Mesendoderm (in vitro differentiated cells): Measurements from ENCODE around the gene JAG2.
A peak's percentile ranks its signal among the peaks of the same experiment; 100 is the strongest.

Experiments used
- DNase-seq: peaks from one replicate; pipeline ENCODE4 v3.0.0; 2013
- H2AK5ac ChIP-seq: 2 replicates; pipeline ENCODE4 v1.6.1; 2013; ENCODE audit warnings: low read length, inconsistent platforms
- H2BK120ac ChIP-seq: 2 replicates; pipeline ENCODE4 v1.6.1; 2013; ENCODE audit warnings: low read depth, mild to moderate bottlenecking, low read length, moderate library complexity, mixed read lengths
- H2BK15ac ChIP-seq: replicated peaks from 2 replicates; pipeline ENCODE4 v1.6.1; 2013; ENCODE audit warnings: low read depth, mild to moderate bottlenecking, moderate library complexity
- H2BK5ac ChIP-seq: 2 replicates; pipeline ENCODE4 v1.6.1; 2013; ENCODE audit warnings: low read length, inconsistent platforms
- H3K18ac ChIP-seq: 2 replicates; pipeline ENCODE4 v1.6.1; 2013; ENCODE audit warnings: mild to moderate bottlenecking, low read length, mixed read lengths
- H3K23ac ChIP-seq: one replicate; pipeline ENCODE4 v1.6.1; 2013; ENCODE audit warnings: low read length
- H3K27ac ChIP-seq: 2 replicates; pipeline ENCODE4 v1.5.1; 2013; ENCODE audit warnings: low read depth, mild to moderate bottlenecking, inconsistent platforms, low read length, moderate library complexity
- H3K27me3 ChIP-seq: 2 replicates; pipeline ENCODE4 v1.6.1; 2013; ENCODE audit warnings: low read length, control low read depth, mild to moderate bottlenecking, inconsistent platforms; ENCODE audit not compliant: insufficient read depth, poor library complexity
- H3K36me3 ChIP-seq: 2 replicates; pipeline ENCODE4 v1.6.1; 2013; ENCODE audit warnings: low read length, inconsistent platforms; ENCODE audit not compliant: control insufficient read depth, insufficient read depth
- H3K4ac ChIP-seq: one replicate; pipeline ENCODE4 v1.6.1; 2013; ENCODE audit warnings: low read depth, mild to moderate bottlenecking, low read length, moderate library complexity
- H3K4me1 ChIP-seq: 2 replicates; pipeline ENCODE4 v1.6.1; 2013; ENCODE audit warnings: low read depth, low read length, inconsistent platforms; ENCODE audit not compliant: control insufficient read depth
- H3K4me2 ChIP-seq: 2 replicates; pipeline ENCODE4 v1.6.1; 2013; ENCODE audit warnings: low read length
- H3K4me3 ChIP-seq: 2 replicates; pipeline ENCODE4 v1.5.1; 2013; ENCODE audit warnings: mild to moderate bottlenecking, low read length
- H3K56ac ChIP-seq: one replicate; pipeline ENCODE4 v1.6.1; 2013; ENCODE audit warnings: low read length
- H3K79me1 ChIP-seq: 2 replicates; pipeline ENCODE4 v1.6.1; 2013; ENCODE audit warnings: low read length, inconsistent platforms
- H3K79me2 ChIP-seq: 2 replicates; pipeline ENCODE4 v1.6.1; 2013; ENCODE audit warnings: mild to moderate bottlenecking, low read length; ENCODE audit not compliant: control insufficient read depth, insufficient read depth
- H3K9ac ChIP-seq: 2 replicates; pipeline ENCODE4 v1.6.1; 2013; ENCODE audit warnings: low read length, inconsistent platforms
- H4K5ac ChIP-seq: one replicate; pipeline ENCODE4 v1.6.1; 2013; ENCODE audit warnings: low read length
- H4K8ac ChIP-seq: one replicate; pipeline ENCODE4 v1.6.1; 2013; ENCODE audit warnings: low read depth, mild to moderate bottlenecking, control low read depth, low read length, moderate library complexity
- WGBS: extraction: QIAGEN DNeasy Blood & Tissue Kit; methylation state at CpG from one replicate; pipeline ENCODE4 v1.1.7; 2013; ENCODE audit warnings: low lambda C conversion rate, missing lambda C conversion rate; ENCODE audit not compliant: insufficient coverage; ENCODE audit errors: extremely low coverage; 5-methylcytosine and 5-hydroxymethylcytosine counted together

The JAG2 gene

DNA sequence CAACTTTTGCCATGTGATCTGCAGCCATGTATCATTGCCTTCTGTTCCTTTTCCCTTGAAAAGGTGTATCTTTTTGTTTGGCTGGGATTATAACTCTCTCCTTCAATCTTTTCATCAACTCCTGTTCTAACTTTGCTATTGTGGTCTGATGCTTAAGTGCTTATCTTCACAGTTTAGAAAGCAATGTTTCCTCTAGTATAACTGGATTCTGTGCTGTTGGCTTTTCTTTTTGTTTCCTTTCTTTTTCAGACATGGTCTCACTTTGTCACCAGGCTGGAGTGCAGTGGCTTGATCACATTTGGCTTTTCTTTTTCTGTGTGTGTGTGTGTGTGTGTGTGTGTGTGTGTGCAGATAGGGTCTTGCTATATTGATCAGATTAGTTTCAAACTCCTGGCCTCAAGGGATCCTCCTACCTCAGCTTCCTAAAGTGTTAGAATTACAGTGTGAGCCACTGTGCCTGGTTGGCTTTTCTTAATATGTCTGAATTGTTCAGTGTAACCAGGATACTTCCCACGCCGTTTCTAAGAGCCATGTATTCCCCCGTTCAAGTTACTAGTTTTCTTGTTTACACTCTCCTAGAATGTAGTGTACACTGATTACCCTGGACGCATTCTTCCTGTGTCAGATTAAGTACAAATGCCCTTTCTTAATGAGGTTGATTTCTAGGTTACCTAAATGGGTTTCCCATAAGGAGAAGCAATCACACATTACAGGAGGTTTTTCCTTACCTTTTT is 35.5 kb downstream of the JAG2 start:
- no peak overlapping the region for H3K4me2 ChIP-seq
- no peak overlapping the region for H4K8ac ChIP-seq
- H2BK5ac ChIP-seq, result no peak overlapping the region
- no peaks in the 10 kb centered on the region for H3K36me3 ChIP-seq
- no peak overlapping the region for H3K9ac ChIP-seq
- H2BK15ac ChIP-seq, result no peak overlapping the region
- WGBS, result no CpG with 5 or more reads among the region's 4 CpGs
- no peak for DNase-seq
- no peaks in the 10 kb centered on the region for H3K4me1 ChIP-seq
- H2AK5ac ChIP-seq, result no peak overlapping the region
- no peak overlapping the region for H4K5ac ChIP-seq
- H3K4ac ChIP-seq, result no peak overlapping the region
- H3K18ac ChIP-seq, result no peak overlapping the region
- H3K27me3 ChIP-seq, result no peaks in the 10 kb centered on the region
- H3K27ac ChIP-seq, result no peak overlapping the region
- H3K56ac ChIP-seq, result no peak overlapping the region
- H3K79me2 ChIP-seq, result no peaks in the 10 kb centered on the region
- H3K23ac ChIP-seq, result no peak overlapping the region
- H3K79me1 ChIP-seq, result no peaks in the 10 kb centered on the region
- no peak overlapping the region for H2BK120ac ChIP-seq
- H3K4me3 ChIP-seq, result no peak overlapping the region

DNA sequence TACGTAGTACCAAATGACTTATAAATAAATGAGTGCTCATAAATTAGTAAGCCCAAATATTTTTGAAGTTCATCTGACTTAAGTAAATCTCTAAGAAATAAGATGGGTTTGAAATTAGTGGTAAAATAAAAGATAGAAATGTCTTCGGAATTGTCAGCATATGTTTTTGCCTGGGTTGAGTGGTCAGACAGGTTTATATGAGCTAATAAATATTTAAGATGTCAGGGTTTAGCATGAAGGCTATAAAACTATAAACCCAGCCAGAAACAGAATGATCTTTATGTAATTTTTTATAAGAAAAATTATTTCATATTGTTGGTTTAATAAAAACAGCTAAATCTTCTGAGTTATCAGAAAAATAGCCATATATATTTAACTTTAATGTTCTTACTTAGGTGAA is 37.3 kb downstream of the JAG2 start:
- Histone ChIP-seq H3K9ac (no peak overlapping the region), H3K56ac (no peak overlapping the region), H2BK120ac (no peak overlapping the region), H2BK15ac (no peak overlapping the region), H3K27me3 (no peaks in the 10 kb centered on the region), H3K79me2 (no peaks in the 10 kb centered on the region), H3K4me3 (no peak overlapping the region), H3K23ac (no peak overlapping the region), H3K79me1 (no peaks in the 10 kb centered on the region), H2BK5ac (no peak overlapping the region), H4K8ac (no peak overlapping the region), H3K18ac (no peak overlapping the region), H3K4me1 (no peaks in the 10 kb centered on the region), H2AK5ac (no peak overlapping the region), H3K4ac (no peak overlapping the region), H3K4me2 (no peak overlapping the region), H4K5ac (no peak overlapping the region), H3K36me3 (no peaks in the 10 kb centered on the region), H3K27ac (no peak overlapping the region)
- 100% methylated on average over 1 of the region's 2 CpGs for WGBS
- DNase-seq, result no peak

DNA sequence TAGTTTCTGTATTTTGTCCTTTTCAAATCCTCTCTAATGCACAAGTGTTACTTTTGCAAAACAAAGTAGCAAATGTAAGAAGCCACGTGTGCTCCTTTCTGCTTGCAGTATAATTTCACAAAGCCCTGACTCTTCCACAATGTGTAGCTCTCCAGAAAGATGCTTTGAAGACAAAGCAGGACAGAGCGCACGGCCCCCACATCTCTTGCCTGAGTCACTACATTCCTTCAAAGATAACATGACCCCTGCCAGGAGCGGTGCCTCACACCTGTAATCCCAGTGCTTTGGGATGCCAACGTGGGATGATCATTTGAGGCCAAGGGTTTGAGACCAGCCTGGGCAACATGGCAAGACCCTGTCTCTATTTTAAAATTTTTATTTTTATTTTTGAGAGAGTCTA is 40.5 kb downstream of the JAG2 start:
- WGBS, result no CpG with 5 or more reads among the region's 5 CpGs

DNA sequence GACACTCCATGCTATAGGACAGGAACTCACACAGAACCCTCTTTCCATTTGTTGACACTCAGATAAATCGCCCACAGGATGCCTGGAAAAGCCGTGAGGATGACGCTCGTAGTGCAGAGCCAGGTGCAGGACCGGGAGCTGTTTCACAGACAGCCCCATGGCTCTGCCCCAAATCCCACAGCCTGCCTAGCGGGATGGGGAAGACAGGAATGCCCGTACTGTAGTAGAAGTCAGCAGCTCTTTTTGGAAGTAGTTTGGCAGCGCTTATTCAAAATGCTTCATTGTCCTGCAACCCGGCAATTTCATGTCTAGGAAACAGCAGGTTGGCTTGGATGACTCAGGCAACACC is 41.6 kb downstream of the JAG2 start:
- H3K56ac ChIP-seq, result no peak overlapping the region
- H3K36me3 ChIP-seq, result no peaks in the 10 kb centered on the region
- H4K5ac ChIP-seq, result no peak overlapping the region
- H3K9ac ChIP-seq, result no peak overlapping the region
- no peaks in the 10 kb centered on the region for H3K27me3 ChIP-seq
- no peak overlapping the region for H3K23ac ChIP-seq
- no peaks in the 10 kb centered on the region for H3K4me1 ChIP-seq
- no peaks in the 10 kb centered on the region for H3K79me2 ChIP-seq
- no peak for DNase-seq
- no peak overlapping the region for H2BK120ac ChIP-seq
- no peak overlapping the region for H2BK15ac ChIP-seq
- no peak overlapping the region for H4K8ac ChIP-seq
- no peak overlapping the region for H2BK5ac ChIP-seq
- H3K18ac ChIP-seq, result no peak overlapping the region
- no peak overlapping the region for H3K4ac ChIP-seq
- no peak overlapping the region for H2AK5ac ChIP-seq
- no peaks in the 10 kb centered on the region for H3K79me1 ChIP-seq
- H3K27ac ChIP-seq, result no peak overlapping the region
- H3K4me3 ChIP-seq, result no peak overlapping the region
- no peak overlapping the region for H3K4me2 ChIP-seq
- no CpG with 5 or more reads among the region's 9 CpGs for WGBS

More for the DNA sequence above, 40.5 kb downstream of the JAG2 start:
- no peaks in the 10 kb centered on the region for H3K79me2 ChIP-seq
- H2BK5ac ChIP-seq, result no peak overlapping the region
- H3K9ac ChIP-seq, result no peak overlapping the region
- peak; percentile 14 for DNase-seq
- no peak overlapping the region for H3K4me3 ChIP-seq
- no peak overlapping the region for H2BK120ac ChIP-seq
- H2AK5ac ChIP-seq, result no peak overlapping the region
- no peak overlapping the region for H4K8ac ChIP-seq
- H3K56ac ChIP-seq, result no peak overlapping the region
- no peak overlapping the region for H4K5ac ChIP-seq
- no peaks in the 10 kb centered on the region for H3K79me1 ChIP-seq
- H3K18ac ChIP-seq, result no peak overlapping the region
- no peak overlapping the region for H3K4ac ChIP-seq
- H3K23ac ChIP-seq, result no peak overlapping the region
- H3K27ac ChIP-seq, result no peak overlapping the region
- no peaks in the 10 kb centered on the region for H3K4me1 ChIP-seq
- H3K27me3 ChIP-seq, result no peaks in the 10 kb centered on the region
- H2BK15ac ChIP-seq, result no peak overlapping the region
- H3K36me3 ChIP-seq, result no peaks in the 10 kb centered on the region
- no peak overlapping the region for H3K4me2 ChIP-seq

DNA sequence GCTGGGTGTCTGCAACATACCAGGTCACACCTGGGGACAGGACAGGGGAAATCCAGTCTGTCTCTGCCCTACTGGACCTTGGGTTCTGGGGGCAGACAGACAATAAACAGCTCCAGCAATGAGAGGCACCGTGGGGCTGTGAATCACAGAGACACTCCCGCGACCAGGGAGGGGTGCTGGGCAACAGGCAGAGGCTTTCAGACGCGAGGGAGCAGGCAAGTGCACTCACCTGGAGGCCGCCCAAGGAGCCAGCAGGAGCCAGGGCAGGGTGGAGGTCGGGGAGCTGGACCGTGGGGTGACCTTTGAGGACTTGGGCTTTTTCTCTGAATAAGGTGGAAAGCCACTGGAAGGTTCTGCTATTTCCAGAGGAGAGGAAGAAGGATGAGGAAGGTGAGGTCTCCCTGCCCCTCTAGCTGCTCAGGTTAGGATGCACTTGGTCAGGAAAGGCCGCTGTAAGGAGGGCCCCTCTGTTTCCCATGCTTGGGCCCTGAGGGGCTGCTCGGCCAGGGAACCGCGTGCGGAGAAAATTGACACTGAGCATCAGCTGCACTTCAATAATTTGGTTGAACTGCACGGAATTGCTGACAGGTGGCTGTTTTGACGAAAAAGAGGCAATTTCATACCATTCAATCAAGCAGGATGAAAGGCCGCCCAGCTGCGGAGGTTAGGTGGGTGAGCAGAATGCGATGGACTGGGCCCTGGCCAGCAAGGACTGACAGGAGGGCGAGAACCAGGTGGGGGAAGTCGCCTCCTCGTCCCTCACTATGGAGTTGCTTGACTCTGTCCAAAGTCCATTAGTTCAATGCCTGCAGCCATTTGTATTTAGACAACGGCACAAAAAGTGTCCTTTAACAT is 42.2 kb downstream of the JAG2 start:
- Histone ChIP-seq H3K36me3 (no peaks in the 10 kb centered on the region), H3K4me1 (no peaks in the 10 kb centered on the region), H4K5ac (no peak overlapping the region), H3K4me2 (no peak overlapping the region), H3K27me3 (no peaks in the 10 kb centered on the region), H3K4ac (no peak overlapping the region), H2BK15ac (no peak overlapping the region), H3K4me3 (no peak overlapping the region), H3K23ac (no peak overlapping the region), H2AK5ac (no peak overlapping the region), H2BK5ac (no peak overlapping the region), H2BK120ac (no peak overlapping the region), H3K27ac (no peak overlapping the region), H3K56ac (no peak overlapping the region), H3K79me2 (no peaks in the 10 kb centered on the region), H3K18ac (no peak overlapping the region), H3K9ac (no peak overlapping the region), H3K79me1 (no peaks in the 10 kb centered on the region), H4K8ac (no peak overlapping the region)
- DNase-seq, result no peak
- WGBS, result no CpG with 5 or more reads among the region's 22 CpGs
